GM21786 (cell line): ENCODE measurements around the gene PRCP.
"Not testable (repeated sequence)": the region's sequence is repeated elsewhere in the genome, so short reads cannot be mapped to it uniquely, and the experiment has no call there.

ENCODE experiments used
- ATAC-seq: cut with Tn5 transposase; IDR thresholded peaks from one replicate; pipeline ENCODE4 v1.9.1; 2021; ENCODE audit not compliant: unreplicated experiment

PRCP gene

DNA sequence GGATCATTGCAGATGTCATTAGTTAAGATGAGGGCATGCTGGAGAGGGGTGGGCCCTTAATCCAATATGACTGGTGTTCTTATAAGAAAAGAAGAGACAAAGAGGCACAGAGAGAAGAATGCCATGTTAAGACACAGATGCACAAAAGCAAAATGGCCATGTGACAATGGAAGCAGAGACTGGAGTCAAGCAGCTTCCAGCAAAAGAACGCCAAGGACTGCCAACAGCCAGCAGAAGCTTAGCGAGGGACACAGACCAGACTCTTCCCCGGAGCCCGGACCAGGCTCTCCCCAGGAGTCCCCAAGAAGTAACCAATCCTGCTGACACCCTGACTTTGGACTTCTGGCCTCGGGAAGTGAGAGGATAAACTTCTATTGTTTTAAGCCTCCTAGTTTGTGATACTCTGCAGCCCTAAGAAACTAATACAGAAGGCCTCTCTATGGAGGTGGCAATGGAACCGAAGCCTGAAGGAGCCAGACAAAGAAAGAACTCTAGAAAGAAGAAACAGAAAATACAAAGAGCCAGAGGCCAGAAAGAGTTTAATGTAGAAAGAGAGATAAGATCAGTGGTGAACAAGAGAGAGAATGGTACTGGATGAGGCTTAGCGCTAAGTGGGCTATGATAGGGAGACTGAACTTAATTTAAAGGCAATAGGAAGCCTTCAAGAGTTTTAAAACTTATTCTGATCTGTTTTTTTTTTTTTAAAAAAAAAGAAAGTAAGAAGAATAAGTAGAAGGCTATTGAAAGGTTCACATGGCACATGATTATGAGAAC is 27.7 kb downstream of the PRCP start:
- no peak for ATAC-seq

DNA sequence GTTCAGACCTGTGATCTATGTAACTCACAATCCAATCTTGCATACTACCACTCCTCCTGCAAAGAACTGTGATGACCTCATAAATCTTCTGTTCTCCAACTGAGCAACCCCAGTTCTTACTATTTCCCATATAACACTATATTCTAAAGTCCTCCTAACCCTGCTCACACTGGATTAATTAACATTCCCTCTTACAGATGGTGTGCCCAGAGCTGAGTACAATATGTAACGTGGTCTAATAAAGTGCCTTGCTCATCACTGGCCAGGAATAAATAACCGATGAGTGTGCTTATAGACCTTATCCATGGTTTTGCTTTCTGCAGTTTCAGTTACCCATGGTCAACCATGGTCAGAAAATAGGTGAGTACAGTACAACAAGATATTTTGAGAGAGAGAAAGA is 28.6 kb downstream of the PRCP start:
- ATAC-seq, result no peak

DNA sequence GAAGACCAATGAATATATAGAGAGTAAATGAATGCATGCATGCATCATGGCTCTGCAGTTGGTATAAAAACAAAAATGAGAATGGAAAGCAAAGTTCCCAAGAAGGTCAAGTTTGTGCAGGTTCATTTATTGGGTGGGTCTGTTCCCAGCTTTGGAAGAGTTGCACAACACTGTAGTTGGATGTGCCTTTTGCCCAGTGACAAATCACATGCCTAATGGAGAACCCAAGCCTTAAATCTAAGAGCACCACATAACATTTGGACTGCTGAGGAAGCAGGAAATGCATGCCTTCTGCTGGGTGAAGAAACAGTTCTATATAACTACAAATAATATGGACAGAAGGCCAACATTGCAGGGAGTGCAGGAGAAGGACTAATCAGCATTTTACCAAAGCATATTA is 30.6 kb downstream of the PRCP start:
- ATAC-seq, result no peak

DNA sequence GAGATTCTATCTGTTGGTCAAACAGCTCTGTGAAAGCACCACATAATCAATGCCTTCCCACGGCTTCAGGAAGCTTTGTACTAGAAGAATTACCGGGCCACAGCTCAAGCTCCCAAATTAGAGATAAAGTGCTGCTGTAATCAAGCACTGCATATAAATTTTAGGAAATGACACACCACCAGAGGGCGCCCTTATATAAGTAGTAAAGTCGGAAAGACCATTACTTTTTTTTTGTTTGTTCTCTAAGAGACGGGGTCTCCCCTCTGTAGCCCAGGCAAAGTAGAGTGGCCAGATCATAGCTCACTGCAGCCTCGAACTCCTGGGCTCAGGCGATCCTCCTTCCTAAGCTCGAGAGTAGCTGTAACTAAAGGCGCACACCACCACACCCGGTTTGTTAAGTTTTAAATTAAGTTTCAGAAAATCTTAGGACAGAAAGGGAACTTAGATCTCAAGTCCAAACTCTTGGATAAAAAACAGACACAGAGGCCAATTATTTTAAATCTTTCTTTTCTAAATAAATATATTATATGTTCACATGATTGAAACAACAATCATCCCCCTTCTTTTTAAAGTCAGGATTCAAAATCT is 32.6 kb downstream of the PRCP start:
- ATAC-seq, result peak; percentile 47

DNA sequence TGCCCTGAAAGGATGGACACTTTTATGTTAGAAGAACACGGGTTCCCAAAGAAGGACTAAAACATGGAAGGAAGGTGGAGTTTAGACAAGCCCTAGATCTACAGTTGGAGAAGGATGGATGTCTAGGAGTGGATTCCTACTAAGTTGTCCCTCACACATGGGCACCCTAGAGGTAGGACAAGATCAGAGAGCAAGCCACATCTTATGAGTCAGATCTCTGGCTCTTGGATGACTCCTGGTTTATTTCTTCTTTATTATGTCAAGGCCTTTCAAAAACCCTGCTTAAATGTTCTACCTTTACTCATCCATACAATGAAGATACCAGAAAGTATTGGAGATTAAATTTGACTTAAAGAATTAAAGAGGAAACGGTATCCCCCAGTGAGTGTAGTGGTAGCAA is 34.4 kb downstream of the PRCP start:
- ATAC-seq, result no peak

DNA sequence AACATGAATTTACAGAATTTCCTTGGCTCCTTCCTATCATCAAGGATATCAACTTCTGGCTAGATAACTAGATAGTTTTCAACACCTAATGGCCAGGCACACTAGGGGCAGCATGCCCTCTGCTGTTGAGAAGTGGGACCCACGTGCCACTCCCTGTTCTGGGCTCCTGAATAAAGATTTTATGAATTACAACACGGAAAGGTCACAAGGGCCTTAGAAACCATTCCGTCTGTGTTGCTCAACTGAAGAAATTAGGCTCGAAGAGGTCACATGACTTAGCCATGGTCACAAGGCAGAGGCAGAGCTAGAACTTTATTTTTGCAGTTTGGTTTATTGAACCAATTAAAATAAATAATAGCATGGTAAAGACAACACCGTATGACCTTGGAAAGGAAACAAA is 36.0 kb downstream of the PRCP start:
- peak; percentile 37 for ATAC-seq

DNA sequence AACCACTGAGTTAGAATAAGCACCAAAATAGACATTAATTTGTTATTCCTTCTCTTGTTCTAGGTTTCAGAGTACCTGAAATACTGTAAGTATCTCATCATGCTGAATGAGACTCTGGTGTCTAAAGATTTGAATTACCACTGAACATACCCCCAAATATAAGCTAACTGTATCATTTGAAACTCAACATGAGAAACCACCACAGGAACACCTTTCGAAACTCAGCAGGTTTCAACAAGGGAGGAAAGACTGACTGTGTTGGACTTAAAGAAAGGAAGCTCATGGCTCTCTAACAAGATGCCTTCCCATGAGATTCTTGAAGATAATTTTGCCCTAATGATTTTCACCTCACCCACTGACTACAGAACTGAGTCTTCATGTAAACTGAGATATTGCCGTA is 37.0 kb downstream of the PRCP start:
- peak; percentile 55 for ATAC-seq

DNA sequence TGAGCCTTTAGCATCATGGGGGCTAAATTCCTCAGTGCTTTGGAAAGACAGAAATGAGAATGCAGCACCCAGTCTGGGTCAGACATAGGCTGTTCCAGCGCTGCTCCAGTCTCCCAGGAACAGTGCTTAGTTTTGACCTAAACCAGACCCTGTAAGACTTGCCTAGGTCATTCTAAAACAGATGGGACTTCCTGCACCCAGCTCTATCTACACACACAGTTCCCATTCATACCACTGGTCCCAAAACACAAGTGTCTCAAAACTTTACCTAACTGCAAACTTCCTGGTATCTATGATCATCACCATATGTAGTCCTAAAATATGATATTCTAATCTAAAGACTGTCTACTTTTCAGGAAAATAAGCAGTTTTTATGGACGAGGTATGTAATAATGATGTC is 37.9 kb downstream of the PRCP start:
- ATAC-seq, result no peak

DNA sequence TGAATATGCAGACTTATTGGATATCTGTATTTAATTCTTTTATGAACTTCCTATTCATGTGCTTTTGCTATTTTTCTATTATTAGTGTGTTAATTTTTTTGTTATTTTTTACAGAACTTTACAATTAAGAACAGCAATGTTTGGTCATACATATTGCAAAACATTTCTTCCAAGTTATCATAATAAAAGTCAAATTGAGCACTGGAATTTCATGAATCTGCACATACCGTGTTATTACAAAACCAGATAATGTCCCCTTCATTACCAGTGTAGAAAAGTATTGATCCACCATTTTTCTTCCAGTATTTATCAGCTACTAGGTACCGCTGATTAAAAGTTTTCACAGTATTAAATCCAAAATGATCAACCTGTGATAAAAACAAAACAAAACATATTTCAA is 40.5 kb downstream of the PRCP start:
- no peak for ATAC-seq

DNA sequence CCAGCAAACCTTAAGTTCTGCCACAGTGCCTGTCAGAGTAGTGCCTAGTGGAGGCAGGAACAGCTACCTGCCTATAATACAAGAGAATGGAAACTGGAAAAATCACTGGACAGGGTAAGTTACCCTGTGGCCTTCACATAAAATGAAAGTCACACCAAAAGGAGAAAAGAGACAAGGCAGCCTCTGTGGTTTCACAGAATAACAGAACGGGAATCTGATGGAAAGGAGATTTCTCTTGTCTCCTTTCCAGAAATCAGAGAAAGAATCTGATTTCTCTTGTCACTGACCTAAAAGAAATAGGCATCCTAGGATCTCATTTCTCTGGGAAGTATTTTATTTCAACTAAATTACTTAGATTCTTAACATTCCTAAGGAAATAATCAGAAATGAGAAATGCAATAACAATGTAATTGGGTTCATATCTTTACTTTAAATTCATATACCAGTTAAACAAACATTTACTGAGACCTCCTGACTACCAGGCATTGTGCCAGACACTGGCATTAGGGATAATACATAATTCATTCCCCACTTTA is 41.6 kb downstream of the PRCP start:
- no peak for ATAC-seq

DNA sequence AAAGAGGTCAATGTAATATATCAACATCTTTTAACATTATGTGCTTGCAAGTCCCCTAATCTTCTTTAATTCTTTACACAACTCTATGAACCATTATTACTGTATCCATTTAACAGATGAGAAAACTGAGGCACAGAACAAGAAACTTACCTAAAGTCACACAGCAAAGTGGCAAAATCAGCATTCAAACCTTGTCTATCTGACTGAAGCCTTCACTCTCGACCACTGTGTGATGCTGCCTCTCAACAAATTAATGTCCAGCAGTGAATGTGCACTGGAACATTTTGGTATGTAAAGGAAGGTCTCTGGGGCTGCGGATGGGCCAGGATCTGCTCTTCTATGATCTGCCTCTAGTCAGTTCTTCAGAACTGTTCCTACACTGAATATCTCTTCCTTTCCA is 42.1 kb downstream of the PRCP start:
- no peak for ATAC-seq

DNA sequence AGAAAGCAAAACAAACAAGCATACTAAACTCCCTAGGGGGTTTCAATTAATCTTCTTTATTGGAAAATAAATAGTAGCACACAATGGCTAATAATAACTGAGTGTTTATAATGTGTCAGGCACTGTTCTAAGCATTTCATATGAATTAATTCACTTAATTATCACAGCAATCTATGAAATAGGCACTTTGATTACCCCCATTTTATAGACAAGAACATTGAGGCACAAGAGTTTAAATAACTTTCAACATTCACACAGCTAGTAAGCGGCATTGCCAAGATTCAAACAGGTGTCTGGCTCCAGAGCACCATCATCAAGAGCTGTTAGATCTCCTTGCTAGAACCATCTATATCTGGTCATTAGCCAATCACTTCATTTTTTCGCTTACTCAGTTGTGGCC is 43.1 kb downstream of the PRCP start:
- no peak for ATAC-seq

DNA sequence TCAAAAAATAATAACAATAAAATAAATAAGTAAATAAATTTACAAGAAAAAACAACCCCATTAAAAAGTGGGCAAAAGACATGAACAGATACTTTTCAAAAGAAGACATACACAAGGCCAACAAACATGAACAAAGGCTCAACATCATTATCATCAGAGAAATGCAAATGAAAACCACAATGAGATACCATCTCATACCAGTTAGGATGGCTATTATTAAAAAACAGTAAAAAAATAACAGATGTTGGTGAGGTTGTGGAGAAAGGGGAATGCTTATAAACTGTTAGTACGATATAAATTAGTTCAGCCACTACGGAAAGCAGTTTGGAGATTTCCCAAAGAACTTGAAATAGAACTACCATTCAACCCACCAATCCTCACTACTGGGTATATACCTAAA is 44.6 kb downstream of the PRCP start:
- ATAC-seq, result no peak

DNA sequence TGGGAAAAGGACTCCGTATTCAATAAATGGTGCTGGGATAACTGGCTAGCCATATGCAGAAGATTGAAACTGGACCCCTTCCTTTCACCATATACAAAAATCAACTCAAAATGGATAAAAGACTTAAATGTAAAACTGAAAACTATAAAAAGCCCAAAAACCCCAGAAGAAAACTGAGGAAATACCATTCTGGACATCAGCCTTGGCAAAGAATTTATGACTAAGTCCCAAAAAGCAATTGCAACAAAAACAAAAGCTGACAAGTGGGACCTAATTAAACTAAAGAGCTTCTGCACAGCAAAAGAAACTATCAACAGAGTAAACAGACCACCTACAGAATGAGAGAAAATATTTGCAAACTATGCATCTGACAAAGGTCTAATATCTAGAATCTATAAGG is 45.3 kb downstream of the PRCP start:
- ATAC-seq, result not testable (repeated sequence)

DNA sequence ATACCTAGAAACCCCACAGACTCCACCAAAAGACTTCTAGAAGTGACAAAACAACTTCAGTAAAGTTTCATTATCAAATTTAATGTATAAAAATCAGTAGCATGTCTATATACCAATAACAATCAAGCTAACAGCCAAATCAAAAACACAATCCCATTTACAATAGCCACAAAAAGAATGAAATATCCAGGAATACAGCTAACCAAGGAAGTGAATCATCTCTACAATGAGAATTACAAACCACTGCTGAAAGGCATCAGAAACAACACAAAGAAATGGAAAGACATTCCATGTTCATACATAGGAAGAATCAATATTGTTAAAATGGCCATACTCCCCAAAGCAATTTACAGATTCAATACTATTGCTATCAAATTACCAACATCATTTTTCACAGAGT is 46.0 kb downstream of the PRCP start:
- no peak for ATAC-seq

DNA sequence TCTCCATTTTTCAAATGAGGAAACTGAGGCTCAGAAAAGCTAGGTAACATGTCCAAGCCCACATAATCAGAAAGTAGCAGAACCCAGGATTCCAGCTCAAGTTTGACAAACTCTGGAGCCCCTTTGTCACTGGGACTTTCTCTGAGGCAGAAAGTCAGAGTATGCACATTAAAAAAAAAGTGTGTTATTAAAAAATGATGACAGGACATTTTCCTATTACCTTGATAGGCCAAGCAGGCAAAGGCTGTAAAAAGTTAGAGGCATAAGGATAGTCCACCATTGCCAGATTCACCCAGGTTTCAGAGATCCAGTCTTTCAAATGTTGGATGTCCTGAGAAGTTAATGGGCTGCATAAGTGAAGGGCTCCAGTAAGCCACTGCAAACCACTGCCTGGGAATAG is 51.4 kb downstream of the PRCP start:
- ATAC-seq, result no peak

DNA sequence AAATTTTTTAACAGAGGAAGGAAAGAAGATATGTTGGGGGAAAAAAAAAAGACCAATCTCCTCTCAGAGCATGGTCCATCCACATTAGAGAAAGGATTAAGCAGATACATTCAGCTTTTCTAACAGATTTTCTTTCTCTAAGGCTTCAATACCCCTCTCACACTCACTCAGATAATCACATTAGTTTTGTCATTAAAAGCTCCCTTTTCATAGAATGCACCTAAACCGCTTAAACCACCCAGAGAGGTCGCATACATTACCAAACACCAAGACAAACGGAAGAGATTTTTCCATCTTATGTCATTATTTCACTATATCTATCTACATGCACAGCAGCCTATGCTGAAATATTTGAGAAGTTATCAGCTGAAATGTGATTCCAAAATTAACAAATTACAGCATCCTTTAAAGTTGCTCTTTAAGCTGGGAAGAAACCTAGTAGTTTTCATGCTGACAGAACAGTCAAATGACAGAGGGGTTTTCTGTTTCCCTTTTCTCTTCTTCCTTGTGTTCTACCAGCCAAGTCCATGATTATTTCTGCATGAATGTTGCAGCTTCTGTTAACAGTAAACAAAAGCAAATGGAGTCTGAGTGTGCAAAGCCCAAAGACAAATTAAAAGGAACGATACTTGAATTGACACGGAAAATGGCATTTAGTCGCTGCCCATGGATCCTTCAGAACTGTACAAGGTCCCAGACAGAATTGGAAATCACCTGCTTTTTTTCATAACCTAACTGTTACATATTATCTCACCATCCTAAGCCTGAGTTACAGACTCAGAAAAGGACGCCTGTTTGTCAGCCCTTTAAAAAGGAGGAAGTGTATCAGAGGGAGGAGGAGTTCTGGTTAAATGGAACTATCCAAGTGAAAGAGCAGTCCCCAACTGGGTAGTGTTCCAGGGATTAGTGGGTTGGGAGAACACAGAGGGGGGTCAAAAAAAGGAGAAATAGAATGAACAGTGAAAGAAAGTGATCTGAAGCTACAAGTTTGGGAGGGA is 54.6 kb downstream of the PRCP start:
- ATAC-seq, result no peak

DNA sequence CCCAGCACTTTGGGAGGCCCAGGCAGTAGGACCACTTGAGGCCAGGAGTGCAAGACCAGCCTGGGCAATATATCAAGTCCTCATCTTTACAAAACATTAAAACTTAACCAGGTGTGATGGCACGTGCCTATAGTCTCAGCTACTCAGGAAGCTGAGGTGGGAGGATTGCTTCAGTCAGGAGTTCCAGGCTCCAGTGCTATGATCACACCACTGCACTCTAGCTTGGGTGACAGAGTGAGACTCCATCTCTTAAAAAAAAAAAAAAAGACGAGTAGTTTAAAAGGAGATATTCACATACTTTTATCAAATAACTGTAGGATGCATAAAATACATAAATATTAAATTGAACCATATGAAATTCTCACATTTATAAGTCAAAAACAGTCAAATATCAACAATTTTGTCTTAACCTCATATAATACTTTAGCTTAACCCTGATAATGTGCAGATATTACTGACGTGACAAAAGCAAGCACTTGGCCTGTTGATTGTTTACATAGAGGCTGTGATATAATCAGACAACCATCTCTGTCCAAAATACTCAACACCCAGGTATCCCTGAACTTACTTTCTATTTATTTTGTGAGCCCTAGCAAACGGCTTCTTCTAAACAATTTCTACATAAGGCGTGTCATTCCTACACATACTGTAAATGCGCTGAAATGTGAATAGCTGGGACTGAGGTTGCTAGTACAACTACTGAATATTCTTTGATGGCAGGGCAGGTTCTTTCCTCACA is 57.0 kb downstream of the PRCP start:
- no peak for ATAC-seq

DNA sequence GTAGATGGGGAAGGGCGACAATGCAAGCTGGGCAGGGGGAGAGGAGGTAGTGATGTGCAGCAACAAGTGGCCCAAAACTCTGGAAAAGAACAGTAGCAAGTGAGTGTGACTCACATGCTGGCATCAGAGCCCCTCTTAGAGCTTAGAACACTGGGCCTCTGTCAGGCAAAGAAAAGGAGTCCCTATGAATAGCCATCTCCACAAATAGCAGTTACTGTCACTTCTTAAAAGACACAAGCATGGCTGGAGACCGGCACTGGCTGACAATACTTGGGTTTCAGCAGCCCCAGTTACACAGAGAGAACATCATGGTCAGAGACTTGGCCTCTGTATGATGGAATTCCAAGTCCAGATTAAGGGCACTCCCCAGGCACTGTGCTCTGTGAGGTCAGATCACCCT is 58.2 kb downstream of the PRCP start:
- ATAC-seq, result no peak

DNA sequence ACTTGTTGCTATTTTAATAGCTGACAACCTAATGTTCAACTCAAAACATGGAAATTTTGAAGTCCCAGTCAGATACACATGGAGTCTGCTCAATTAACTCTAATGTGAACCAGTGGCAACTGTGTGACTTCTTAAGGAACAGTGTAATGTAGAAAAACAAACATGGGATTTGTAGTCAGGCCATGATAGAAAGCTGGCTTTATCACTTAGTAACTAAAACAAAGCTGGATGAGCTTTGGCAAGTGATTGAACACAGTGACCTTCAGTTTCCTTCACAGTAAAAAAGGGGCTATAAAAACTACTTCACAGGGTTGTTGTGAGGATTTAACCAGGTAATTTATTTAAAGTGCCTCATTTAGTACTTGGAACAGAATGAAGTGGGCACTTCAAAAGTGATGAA is 62.6 kb downstream of the PRCP start:
- ATAC-seq, result no peak

DNA sequence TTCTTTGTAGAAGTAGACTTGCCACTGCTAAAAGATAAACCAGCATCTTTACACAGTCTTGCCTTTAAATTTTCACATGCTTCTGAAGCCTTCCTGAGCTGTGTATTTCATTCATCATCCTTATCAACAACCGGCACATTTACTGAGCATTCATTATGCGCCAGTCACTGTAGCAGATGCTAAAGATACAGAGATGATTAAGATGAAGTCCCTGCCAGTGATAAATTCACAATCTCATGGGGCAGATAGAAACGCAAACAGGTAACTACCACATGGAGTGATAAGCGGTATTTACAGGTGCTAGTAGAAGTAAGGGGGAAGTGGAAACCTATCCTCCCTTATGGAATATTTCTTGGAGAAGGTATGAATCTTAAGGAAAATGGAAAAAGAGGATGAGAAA is 67.2 kb downstream of the PRCP start:
- no peak for ATAC-seq
